ENCODE results near the gene ADCY10. TPM values are rescaled to one million over a fixed set of nuclear protein-coding genes. Genes with fewer than 3 reads are reported as not detected.

ADCY10 gene
- total RNA-seq, 1 experiment from 2014 or later = 0.31 TPM

DNA sequence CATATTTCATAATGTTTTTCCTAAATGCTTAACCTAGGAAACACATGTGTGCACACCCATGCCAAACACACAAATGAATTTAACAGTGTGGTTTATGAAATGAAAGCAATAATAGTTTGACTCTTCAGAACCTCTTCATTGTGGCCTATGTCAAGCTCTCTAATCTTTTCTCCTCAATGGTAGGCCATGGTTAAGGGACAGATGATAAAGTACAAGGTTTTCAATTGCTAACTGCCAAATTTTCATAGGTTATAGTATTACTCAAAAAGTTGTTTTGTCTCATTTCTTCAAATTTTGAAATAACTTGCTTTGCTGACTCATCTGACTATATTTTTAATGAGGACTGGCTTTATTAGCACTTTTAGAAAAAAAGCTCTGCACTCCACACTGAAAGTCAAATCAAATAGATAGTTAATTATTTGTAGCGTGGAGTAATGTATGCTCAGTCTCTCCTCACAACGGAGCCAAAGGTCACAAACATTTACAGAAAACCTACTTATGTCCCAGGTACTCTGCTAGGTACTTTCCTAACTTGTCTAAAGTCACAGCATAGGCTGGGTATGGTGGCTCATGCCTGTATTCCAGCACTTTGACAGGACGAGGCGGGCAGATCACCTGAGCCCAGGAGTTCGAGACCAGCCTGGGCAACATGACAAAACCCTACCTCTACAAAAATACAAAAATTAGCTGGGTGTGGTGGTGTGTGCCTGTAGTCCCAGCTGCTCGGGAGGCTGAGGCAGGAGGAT is 3.0 kb upstream of the ADCY10 start:
- peaks cover 46% of the 10 kb centered on the region for H3K4me1 Mint-ChIP-seq (ENCODE audit: low read depth, unreplicated experiment)
- DNase-seq = peak; percentile 36
- CTCF ChIA-PET = interaction anchor here (0.9 to 1.7 kb wide), 2 partner anchors 10 to 100 kb away, joined by 3 to 5 read pairs; no protein-coding TSS in a partner anchor
- intact Hi-C loops (cut with micrococcal nuclease; ENCODE audit: unreplicated experiment) = no loop called here
- H3K27me3 Mint-ChIP-seq (ENCODE audit: unreplicated experiment) = no peaks in the 10 kb centered on the region
- peak overlapping the region; percentile 52 for H3K4me3 Mint-ChIP-seq (ENCODE audit: low read depth, unreplicated experiment)
- TF ChIP-seq, protein P1, sequence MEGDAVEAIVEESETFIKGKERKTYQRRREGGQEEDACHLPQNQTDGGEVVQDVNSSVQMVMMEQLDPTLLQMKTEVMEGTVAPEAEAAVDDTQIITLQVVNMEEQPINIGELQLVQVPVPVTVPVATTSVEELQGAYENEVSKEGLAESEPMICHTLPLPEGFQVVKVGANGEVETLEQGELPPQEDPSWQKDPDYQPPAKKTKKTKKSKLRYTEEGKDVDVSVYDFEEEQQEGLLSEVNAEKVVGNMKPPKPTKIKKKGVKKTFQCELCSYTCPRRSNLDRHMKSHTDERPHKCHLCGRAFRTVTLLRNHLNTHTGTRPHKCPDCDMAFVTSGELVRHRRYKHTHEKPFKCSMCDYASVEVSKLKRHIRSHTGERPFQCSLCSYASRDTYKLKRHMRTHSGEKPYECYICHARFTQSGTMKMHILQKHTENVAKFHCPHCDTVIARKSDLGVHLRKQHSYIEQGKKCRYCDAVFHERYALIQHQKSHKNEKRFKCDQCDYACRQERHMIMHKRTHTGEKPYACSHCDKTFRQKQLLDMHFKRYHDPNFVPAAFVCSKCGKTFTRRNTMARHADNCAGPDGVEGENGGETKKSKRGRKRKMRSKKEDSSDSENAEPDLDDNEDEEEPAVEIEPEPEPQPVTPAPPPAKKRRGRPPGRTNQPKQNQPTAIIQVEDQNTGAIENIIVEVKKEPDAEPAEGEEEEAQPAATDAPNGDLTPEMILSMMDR (IDR thresholded peaks at IDR 0.05; ENCODE audit: unreplicated experiment) = no peak
- peak overlapping the region; percentile 92 for H3K27ac Mint-ChIP-seq (ENCODE audit: unreplicated experiment)
- H3K9me3 Mint-ChIP-seq (ENCODE audit: low read depth, unreplicated experiment) = no peaks in the 10 kb centered on the region
- BruUV-seq (replicated peaks) = TSS peak; percentile 3
- H3K36me3 Mint-ChIP-seq (ENCODE audit: insufficient read depth, unreplicated experiment) = peaks cover 14% of the 10 kb centered on the region

DNA sequence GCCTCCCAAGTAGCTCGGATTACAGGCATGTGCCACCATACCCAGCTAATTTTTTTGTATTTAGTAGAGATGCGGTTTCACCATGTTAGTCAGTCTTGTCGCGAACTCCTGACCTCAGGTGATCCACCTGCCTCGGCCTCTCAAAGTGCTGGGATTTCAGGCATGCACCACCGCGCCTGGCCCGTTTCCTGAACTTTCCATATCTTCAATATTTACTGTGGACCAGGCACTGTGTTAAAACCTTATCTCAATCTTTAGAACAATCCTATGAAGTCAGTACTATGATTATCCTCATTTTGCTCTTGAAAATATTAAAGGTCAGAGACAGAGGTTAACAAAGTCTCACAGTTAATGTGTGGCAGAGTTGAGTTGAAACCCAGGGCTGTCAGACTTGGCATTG is 1.6 kb upstream of the ADCY10 start:
- peaks cover 60% of the 10 kb centered on the region for H3K4me1 Mint-ChIP-seq (ENCODE audit: low read depth, unreplicated experiment)

GRCh38 chr1:167912294-167912693 is 1.6 kb downstream of the ADCY10 start:
- H3K27ac Mint-ChIP-seq (ENCODE audit: unreplicated experiment) = no peak overlapping the region
- no peak for DNase-seq
- CTCF ChIA-PET = no interaction called here
- TF ChIP-seq, protein P1 (IDR thresholded peaks at IDR 0.05; ENCODE audit: unreplicated experiment) = no peak
- H3K27me3 Mint-ChIP-seq (ENCODE audit: unreplicated experiment) = no peaks in the 10 kb centered on the region
- H3K4me3 Mint-ChIP-seq (ENCODE audit: low read depth, unreplicated experiment) = no peak overlapping the region
- peaks cover 13% of the 10 kb centered on the region for H3K36me3 Mint-ChIP-seq (ENCODE audit: insufficient read depth, unreplicated experiment)
- no TSS peak for BruUV-seq (replicated peaks)
- intact Hi-C loops (cut with micrococcal nuclease; ENCODE audit: unreplicated experiment) = no loop called here
- peaks cover 5% of the 10 kb centered on the region for H3K9me3 Mint-ChIP-seq (ENCODE audit: low read depth, unreplicated experiment)
- peaks cover 55% of the 10 kb centered on the region for H3K4me1 Mint-ChIP-seq (ENCODE audit: low read depth, unreplicated experiment)

More for the DNA sequence above, 1.6 kb upstream of the ADCY10 start:
- DNase-seq = no peak
- no peaks in the 10 kb centered on the region for H3K9me3 Mint-ChIP-seq (ENCODE audit: low read depth, unreplicated experiment)
- peak overlapping the region; percentile 46 for H3K27ac Mint-ChIP-seq (ENCODE audit: unreplicated experiment)
- H3K36me3 Mint-ChIP-seq (ENCODE audit: insufficient read depth, unreplicated experiment) = peaks cover 14% of the 10 kb centered on the region
- H3K27me3 Mint-ChIP-seq (ENCODE audit: unreplicated experiment) = no peaks in the 10 kb centered on the region
- BruUV-seq (replicated peaks) = no TSS peak
- H3K4me3 Mint-ChIP-seq (ENCODE audit: low read depth, unreplicated experiment) = no peak overlapping the region
- CTCF ChIA-PET = no interaction called here
- intact Hi-C loops (cut with micrococcal nuclease; ENCODE audit: unreplicated experiment) = no loop called here
- TF ChIP-seq, protein P1 (IDR thresholded peaks at IDR 0.05; ENCODE audit: unreplicated experiment) = no peak

GRCh38 chr1:167911413-167911812 is 2.5 kb downstream of the ADCY10 start:
- peak; percentile 35 for DNase-seq
- Mint-ChIP-seq H3K27me3 (ENCODE audit: unreplicated experiment) (no peaks in the 10 kb centered on the region), H3K27ac (ENCODE audit: unreplicated experiment) (peak overlapping the region; percentile 42), H3K4me3 (ENCODE audit: low read depth, unreplicated experiment) (peak overlapping the region; percentile 15), H3K4me1 (ENCODE audit: low read depth, unreplicated experiment) (peaks cover 46% of the 10 kb centered on the region), H3K9me3 (ENCODE audit: low read depth, unreplicated experiment) (peaks cover 5% of the 10 kb centered on the region), H3K36me3 (ENCODE audit: insufficient read depth, unreplicated experiment) (peaks cover 6% of the 10 kb centered on the region)
- intact Hi-C loops (cut with micrococcal nuclease; ENCODE audit: unreplicated experiment) = no loop called here
- CTCF ChIA-PET = interaction anchor here (1.6 kb wide), 1 partner anchor 16 kb away, joined by 7 read pairs; no protein-coding TSS in a partner anchor
- BruUV-seq (replicated peaks) = no TSS peak
- TF ChIP-seq, protein P1 (IDR thresholded peaks at IDR 0.05; ENCODE audit: unreplicated experiment) = no peak

Data from Calu3 (cell line).